Kasumi-1 (cell line): ENCODE data around the gene TRIML1.

Experiments used
- DNase-seq, 2 experiments: peaks; one replicate each; lab custom pipeline; 2025; lab: John Stamatoyannopoulos, UW

The TRIML1 gene, protein sequence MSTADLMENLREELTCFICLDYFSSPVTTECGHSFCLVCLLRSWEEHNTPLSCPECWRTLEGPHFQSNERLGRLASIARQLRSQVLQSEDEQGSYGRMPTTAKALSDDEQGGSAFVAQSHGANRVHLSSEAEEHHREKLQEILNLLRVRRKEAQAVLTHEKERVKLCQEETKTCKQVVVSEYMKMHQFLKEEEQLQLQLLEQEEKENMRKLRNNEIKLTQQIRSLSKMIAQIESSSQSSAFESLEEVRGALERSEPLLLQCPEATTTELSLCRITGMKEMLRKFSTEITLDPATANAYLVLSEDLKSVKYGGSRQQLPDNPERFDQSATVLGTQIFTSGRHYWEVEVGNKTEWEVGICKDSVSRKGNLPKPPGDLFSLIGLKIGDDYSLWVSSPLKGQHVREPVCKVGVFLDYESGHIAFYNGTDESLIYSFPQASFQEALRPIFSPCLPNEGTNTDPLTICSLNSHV

DNA sequence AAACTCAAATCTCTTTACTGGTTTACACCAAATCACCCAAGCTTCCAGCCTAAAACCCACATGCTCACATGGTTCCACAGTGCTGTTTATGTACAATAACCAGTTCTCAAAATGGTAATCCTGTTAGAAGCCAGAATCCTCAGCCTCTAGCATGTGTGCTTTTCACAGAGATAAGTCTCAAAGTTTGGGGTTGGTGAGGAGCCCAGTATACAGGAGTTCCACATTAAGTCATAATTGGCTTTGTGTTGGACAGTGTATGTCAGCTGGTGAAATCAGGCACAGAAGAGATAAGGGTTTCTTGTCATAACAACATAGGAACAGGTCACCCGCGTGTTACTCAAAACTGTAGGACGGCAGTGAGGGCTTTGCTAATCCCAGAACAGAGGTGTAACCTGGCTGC, at the start of gene TRIML1:
TRIML1 (plus strand) TSS at position 301 of the 400 bp plus-strand sequence. CDS start 118 bp downstream, outside the sequence.
- DNase-seq: no peak

DNA sequence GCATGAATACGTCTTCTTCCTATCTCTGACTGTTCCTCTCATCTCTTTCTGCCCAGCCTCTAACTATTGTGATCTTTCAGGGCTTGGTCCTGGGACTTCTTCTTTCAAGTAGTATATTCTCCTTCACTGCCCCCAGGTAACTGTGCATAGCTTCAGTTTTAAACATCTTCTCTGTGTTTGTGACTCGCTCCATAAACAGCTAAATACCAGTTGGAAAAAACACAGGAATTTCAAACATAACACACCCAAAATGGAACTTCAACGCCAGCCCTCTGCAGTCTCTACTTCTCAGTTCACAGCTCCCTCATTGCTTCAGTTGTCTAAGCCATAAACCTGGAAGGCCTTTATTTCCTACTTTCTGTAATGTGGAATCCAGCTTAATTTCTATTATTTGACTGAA, 46.4 kb upstream of the TRIML1 start:
- no peak for DNase-seq

DNA sequence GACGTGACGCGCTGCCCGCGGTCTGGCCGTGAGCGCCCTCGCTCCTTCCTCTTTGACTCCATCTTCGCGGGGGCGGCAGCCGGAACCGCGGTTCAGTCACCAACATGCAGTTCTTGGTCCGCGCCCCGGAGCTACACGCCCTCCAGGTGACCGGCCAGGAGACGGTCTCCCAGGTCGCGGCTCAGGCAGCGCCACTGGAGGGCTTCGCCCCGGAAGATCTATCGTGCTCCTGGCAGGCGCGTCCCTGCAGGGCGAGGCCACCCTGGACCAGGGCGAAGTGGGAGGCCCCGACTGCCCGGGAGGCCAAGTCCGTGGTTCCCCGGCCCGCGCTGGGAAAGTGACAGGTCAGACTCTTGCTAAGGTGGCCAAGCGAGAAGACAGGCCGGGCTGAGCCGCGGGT, 32.8 kb upstream of the TRIML1 start:
- no peak for DNase-seq

GRCh38 chr4:188107931-188108843, 31.1 kb upstream of the TRIML1 start:
- DNase-seq: no peak

GRCh38 chr4:188109157-188109755, 30.0 kb upstream of the TRIML1 start, which contains the start of gene TRIML2:
TRIML2 (minus strand) TSS chr4:188109603; CDS start chr4:188105368, 4,235 bp downstream.
- DNase-seq: no peak

- DNase-seq: no peak
Measured at GRCh38 chr4:188110036-188110435, 29.2 kb upstream of the TRIML1 start.

- no peak for DNase-seq
Measured at GRCh38 chr4:188110741-188111471, 28.3 kb upstream of the TRIML1 start.

- DNase-seq: no peak
Measured at GRCh38 chr4:188111955-188112354, 27.3 kb upstream of the TRIML1 start.

DNA sequence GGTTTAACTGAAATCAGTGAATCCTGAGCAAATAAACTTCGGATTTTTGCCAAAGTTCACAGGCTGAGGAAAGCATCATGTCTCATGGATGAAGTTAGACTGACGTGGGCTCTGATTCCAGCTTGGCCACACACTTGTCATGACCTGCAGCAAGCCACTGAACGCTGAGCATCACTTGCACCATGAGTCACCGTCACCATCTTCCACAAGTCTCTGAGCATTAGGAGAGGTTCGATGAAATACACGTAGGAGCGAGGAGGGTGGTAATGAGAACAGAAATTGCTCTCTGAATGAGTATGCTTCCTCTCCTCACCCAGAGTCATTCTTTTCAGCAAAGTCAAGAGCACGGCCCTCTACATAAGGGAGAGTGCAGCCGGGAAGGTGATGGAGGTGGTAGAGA, 26.1 kb upstream of the TRIML1 start:
- no peak for DNase-seq

- DNase-seq: no peak
Measured at GRCh38 chr4:188117631-188118324, 21.5 kb upstream of the TRIML1 start.

GRCh38 chr4:188121530-188121929, 17.7 kb upstream of the TRIML1 start:
- DNase-seq: no peak

DNA sequence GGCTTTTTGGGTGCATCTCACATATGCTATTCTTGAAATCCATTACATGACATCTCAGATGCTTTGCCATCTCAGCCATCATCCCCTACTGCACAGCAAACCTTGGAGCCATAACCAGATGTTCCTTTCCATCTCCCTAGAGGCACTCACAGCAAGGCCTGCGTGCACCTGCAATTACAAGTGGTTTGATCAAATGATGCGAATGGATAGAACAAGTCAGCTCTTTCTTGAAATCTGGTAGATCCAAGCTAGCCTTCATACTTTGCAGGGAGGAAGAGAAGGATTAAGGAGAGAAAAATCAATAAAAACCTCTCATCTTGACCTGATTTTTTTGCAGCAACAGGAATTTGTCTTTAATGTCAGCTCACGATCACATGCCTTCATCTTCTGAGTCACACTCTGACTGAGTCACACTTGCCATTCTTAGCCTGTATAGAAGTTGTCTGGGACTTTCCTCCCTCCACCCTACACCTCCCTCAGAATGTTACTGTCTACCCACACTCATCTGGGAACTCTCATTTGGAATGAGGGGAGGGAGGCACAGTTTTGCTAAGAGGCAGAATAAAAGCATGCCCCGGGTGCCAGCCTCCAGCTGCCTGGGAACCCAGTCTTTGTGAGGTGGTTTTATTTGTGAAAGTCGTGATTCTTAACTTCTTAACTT, 11.9 kb upstream of the TRIML1 start:
- DNase-seq: no peak

DNA sequence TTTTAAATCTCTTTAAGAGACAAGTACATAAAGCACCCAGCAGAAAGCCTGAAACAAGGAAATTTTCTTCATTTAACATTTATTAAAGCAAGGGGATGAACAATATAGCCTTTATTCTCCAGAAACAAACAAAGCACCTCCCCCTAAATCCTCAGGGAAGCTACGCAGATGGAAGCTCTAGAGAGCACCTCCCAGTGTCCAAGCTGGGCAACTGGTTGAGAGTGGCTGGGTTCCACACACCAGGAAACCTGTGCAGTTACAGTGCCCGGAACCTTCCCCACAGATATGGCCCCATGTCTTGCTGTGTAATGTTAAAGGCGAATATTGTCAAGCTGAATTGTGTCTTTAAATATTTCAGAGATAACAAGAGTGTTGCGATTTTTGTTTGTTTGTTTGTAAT, 8.9 kb upstream of the TRIML1 start:
- no peak for DNase-seq

DNA sequence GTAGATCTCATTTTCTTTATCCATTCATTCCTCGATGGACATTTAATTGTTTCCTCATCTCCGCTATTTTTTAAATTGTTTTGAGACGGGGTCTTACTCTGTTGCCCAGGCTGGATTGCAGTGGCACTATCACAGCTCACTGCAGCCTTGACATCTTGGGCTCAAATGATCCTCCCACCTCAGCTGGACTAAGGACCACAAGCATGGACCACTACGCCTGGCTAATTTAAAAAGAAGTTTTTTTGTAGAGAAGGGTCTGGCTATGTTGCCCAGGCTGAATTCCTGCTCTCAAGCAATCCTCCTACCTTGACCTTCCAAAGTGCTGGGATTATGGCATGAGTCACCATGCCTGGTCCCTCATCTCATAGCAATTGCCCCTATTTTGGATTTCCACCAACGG, 7.0 kb upstream of the TRIML1 start:
- DNase-seq: no peak

- no peak for DNase-seq
Measured at GRCh38 chr4:188138227-188138626, 1.0 kb upstream of the TRIML1 start.

- DNase-seq: no peak
Measured at GRCh38 chr4:188139671-188140070, 430 bp downstream of the TRIML1 start.

GRCh38 chr4:188143731-188144130, 4.5 kb downstream of the TRIML1 start:
- no peak for DNase-seq

DNA sequence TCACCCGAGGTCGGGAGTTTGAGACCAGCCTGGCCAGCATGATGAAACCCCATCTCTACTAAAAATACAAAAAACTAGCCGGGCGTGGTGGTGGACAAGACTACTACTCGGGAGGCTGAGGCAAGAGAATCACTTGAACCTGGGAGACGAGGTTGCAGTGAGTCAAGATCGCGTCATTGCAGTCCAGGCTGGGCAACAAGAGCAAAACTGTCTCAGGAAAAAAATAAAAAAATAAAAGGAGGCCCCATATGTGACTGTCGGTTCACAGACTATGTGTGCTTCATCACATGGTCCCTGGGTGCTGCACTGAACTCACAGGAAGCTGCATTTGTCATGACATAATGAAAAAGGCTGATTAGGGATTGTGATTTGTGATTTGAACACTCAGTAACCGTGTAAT, 6.4 kb downstream of the TRIML1 start:
- no peak for DNase-seq

DNA sequence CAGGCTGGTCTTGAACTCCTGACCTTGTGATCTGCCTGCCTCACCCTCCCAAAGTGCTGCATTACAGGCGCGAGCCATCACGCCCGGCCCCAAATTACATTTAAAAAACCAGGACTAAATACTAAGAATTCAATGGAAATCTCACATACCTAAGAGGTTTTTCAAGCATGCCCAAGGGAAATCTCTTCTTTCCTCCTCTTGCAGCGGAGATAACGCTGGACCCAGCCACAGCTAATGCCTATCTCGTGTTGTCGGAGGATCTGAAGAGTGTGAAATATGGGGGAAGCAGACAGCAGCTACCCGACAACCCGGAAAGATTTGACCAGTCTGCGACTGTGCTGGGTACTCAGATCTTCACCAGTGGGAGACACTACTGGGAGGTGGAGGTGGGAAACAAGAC, 7.4 kb downstream of the TRIML1 start:
- no peak for DNase-seq

DNA sequence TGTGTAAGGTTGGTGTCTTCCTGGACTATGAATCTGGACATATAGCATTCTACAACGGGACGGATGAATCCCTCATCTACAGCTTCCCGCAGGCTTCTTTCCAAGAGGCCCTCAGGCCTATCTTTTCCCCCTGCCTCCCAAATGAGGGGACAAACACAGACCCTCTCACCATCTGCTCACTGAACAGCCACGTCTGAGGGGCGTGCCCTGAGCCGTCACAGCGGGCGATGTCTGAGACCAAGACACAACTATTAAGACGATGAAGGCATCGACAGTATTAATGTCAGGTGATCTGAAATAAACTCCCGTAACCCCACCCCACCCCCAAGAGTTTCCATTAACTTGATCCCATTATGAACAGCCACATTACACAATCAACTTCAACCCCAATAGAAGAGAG, 7.9 kb downstream of the TRIML1 start:
- no peak for DNase-seq

- no peak for DNase-seq
Measured at GRCh38 chr4:188147776-188148175, 8.5 kb downstream of the TRIML1 start.
